Naive thymus-derived CD8-positive, alpha-beta T cell (primary cell): ENCODE measurements around the gene PLCH1. TPM values are rescaled to one million over a fixed set of nuclear protein-coding genes. Genes with fewer than 3 reads are reported as not detected.
A peak's percentile ranks its signal among the peaks of the same experiment; 100 is the strongest.

Experiments
- ATAC-seq, 2 donors: fragments of 150-1000 bp; cut with Tn5 transposase in 1 of 2; sonication (Bioruptor Pico), chemical (Tn5 transposase) in 1 of 2; 1 replicate in 1 of 2; 2 replicates in 1 of 2; pipeline ENCODE4 v1.10.0; 2021; ENCODE audit warnings: mild to moderate bottlenecking in 2 of 2, moderate library complexity in 2 of 2
- POLR2A ChIA-PET: fragments of 350-600 bp; sonication (Branson Sonifier 250); formaldehyde crosslinking; loops from one replicate; lab custom pipeline; 2021; ENCODE audit warnings: antibody characterized with exemption; lab: Charles Lee
- DNase-seq, 10 donors: peaks; one replicate each; pipeline versions ENCODE4 v3.0.0 to v3.0.0-alpha.2; 2020 to 2022
- H3K27ac Mint-ChIP-seq, 10 donors: one replicate each; pipeline ENCODE4 v1.8.0; 2020 to 2022; ENCODE audit warnings: mild to moderate bottlenecking in 10 of 10, mixed read lengths in 10 of 10, moderate library complexity in 4 of 10, inconsistent platforms in 1 of 10
- H3K27me3 Mint-ChIP-seq, 5 donors: one replicate each; pipeline ENCODE4 v1.8.0; 2021 to 2022; ENCODE audit warnings: mixed read lengths in 5 of 5
- H3K36me3 Mint-ChIP-seq, 3 donors: one replicate each; pipeline ENCODE4 v1.8.0; 2020 to 2022; ENCODE audit warnings: mixed read lengths in 3 of 3, mild to moderate bottlenecking in 2 of 3, inconsistent platforms in 1 of 3
- H3K4me1 Mint-ChIP-seq, 4 donors: one replicate each; pipeline ENCODE4 v1.8.0; 2021 to 2022; ENCODE audit warnings: mixed read lengths in 4 of 4
- H3K4me3 Mint-ChIP-seq, 10 donors: one replicate each; pipeline ENCODE4 v1.8.0; 2020 to 2022; ENCODE audit warnings: mild to moderate bottlenecking in 10 of 10, mixed read lengths in 10 of 10, moderate library complexity in 6 of 10, inconsistent platforms in 1 of 10
- H3K9me3 Mint-ChIP-seq, 9 donors: one replicate each; pipeline ENCODE4 v1.8.0; 2020 to 2022; ENCODE audit warnings: mixed read lengths in 9 of 9, mild to moderate bottlenecking in 3 of 9, inconsistent platforms in 1 of 9, moderate library complexity in 1 of 9
- polyA plus RNA-seq, 3 donors: library from polyadenylated mRNA; unstranded; fragments of 300-500 nt; fragmentation: Illumina TruSeq; gene quantifications; one replicate each; pipeline ENCODE4 v1.2.3, GENCODE V29; 2021
- total RNA-seq, 8 experiments: library from RNA in 2 of 8; stranded (reverse) in 2 of 8; gene quantifications; one replicate each; pipeline ENCODE4 v1.2.3 and lab custom pipeline; 2021 to 2026

PLCH1 gene
- total RNA-seq (not detected), polyA plus RNA-seq (not detected), total RNA-seq (lab: John Stamatoyannopoulos, UW) (0 to 0.35 (median 0.11) reads per million in 6 experiments)

- ATAC-seq (peak; percentile 71 to 72), DNase-seq (peak in 9 of 10 donors; percentile 8 to 45 (median 17))
- POLR2A ChIA-PET: no interaction called here
- peaks cover 14 to 27% (median 23%) of the 10 kb centered on the region in 4 donors for H3K4me1 Mint-ChIP-seq
- peak within 1 kb of the TSS; percentile 84 to 98 (median 90) for H3K4me3 Mint-ChIP-seq
- peak within 1 kb of the TSS in 8 of 10 donors; percentile 8 to 92 (median 60) for H3K27ac Mint-ChIP-seq
- H3K27me3 Mint-ChIP-seq: peaks cover 12 to 55% (median 47%) of the 10 kb centered on the region in 5 donors
- H3K9me3 Mint-ChIP-seq: peaks cover 0 to 2% (median 0%) of the 10 kb centered on the region in 9 donors
- no peaks in the 10 kb centered on the region for H3K36me3 Mint-ChIP-seq
These were observed at the start of gene PLCH1 for GRCh38 chr3:155744626-155745324. PLCH1 (minus strand) TSS chr3:155745071; CDS start chr3:155704224, 40,847 bp downstream.

- H3K4me3 Mint-ChIP-seq: no peak overlapping the region
- no peaks in the 10 kb centered on the region for H3K27me3 Mint-ChIP-seq
- peaks cover 16 to 62% (median 58%) of the 10 kb centered on the region in 3 donors for H3K36me3 Mint-ChIP-seq
- ATAC-seq: no peak
- no peak for DNase-seq
- H3K27ac Mint-ChIP-seq: no peak overlapping the region
- H3K9me3 Mint-ChIP-seq: peaks cover 3 to 12% (median 10%) of the 10 kb centered on the region in 9 donors
- H3K4me1 Mint-ChIP-seq: peaks cover 0 to 13% (median 6%) of the 10 kb centered on the region in 4 donors
- POLR2A ChIA-PET: no interaction called here
These were observed 47.7 kb upstream of the PLCH1 start for GRCh38 chr3:155792532-155792931.

GRCh38 chr3:155791190-155791589 lies 46.3 kb upstream of the PLCH1 start:
- H3K4me3 Mint-ChIP-seq: no peak overlapping the region

GRCh38 chr3:155790272-155790925 lies 45.5 kb upstream of the PLCH1 start:
- peak overlapping the region in 2 of 10 donors; percentile 13 to 53 for H3K27ac Mint-ChIP-seq
- H3K36me3 Mint-ChIP-seq: peaks cover 16 to 50% (median 41%) of the 10 kb centered on the region in 3 donors
- DNase-seq: no peak
- peaks cover 3 to 12% (median 10%) of the 10 kb centered on the region in 9 donors for H3K9me3 Mint-ChIP-seq
- POLR2A ChIA-PET: interaction anchor here (0.7 kb wide), 2 partner anchors 15 to 53 kb away, joined by 5 to 8 read pairs; no protein-coding TSS in a partner anchor
- H3K27me3 Mint-ChIP-seq: no peaks in the 10 kb centered on the region
- peaks cover 7 to 25% (median 10%) of the 10 kb centered on the region in 4 donors for H3K4me1 Mint-ChIP-seq
- no peak for ATAC-seq
- H3K4me3 Mint-ChIP-seq: no peak overlapping the region

More at GRCh38 chr3:155791190-155791589, 46.3 kb upstream of the PLCH1 start:
- Mint-ChIP-seq H3K27me3 (no peaks in the 10 kb centered on the region), H3K36me3 (peaks cover 16 to 51% (median 47%) of the 10 kb centered on the region in 3 donors), H3K9me3 (peaks cover 3 to 12% (median 10%) of the 10 kb centered on the region in 9 donors), H3K4me1 (peaks cover under 1 to 19% (median 6%) of the 10 kb centered on the region in 4 donors), H3K27ac (no peak overlapping the region)
- POLR2A ChIA-PET: no interaction called here
- no peak for DNase-seq
- ATAC-seq: no peak

GRCh38 chr3:155785662-155786295 lies 40.9 kb upstream of the PLCH1 start:
- Mint-ChIP-seq H3K27ac (peak overlapping the region in 3 of 10 donors; percentile 8 to 41 (median 21)), H3K9me3 (peaks cover 0 to 15% (median 7%) of the 10 kb centered on the region in 9 donors), H3K4me3 (no peak overlapping the region), H3K4me1 (peaks cover 8 to 21% (median 11%) of the 10 kb centered on the region in 4 donors), H3K36me3 (peaks cover 13 to 43% (median 33%) of the 10 kb centered on the region in 3 donors), H3K27me3 (no peaks in the 10 kb centered on the region)
- no peak for ATAC-seq
- no peak for DNase-seq
- POLR2A ChIA-PET: no interaction called here

- Mint-ChIP-seq H3K9me3 (peaks cover 0 to 15% (median 7%) of the 10 kb centered on the region in 9 donors), H3K36me3 (peaks cover 8 to 62% (median 49%) of the 10 kb centered on the region in 3 donors), H3K27me3 (no peaks in the 10 kb centered on the region), H3K27ac (no peak overlapping the region), H3K4me1 (peaks cover 7 to 15% (median 11%) of the 10 kb centered on the region in 4 donors), H3K4me3 (no peak overlapping the region)
- DNase-seq: no peak
- ATAC-seq: no peak
- POLR2A ChIA-PET: no interaction called here
These were observed 37.6 kb upstream of the PLCH1 start for GRCh38 chr3:155782390-155782953.

GRCh38 chr3:155780291-155780690 lies 35.4 kb upstream of the PLCH1 start:
- Mint-ChIP-seq H3K27me3 (no peaks in the 10 kb centered on the region), H3K9me3 (peaks cover 0 to 15% (median 7%) of the 10 kb centered on the region in 9 donors), H3K4me1 (peaks cover 0 to 4% (median 1%) of the 10 kb centered on the region in 4 donors), H3K27ac (no peak overlapping the region), H3K4me3 (no peak overlapping the region), H3K36me3 (peaks cover 8 to 63% (median 57%) of the 10 kb centered on the region in 3 donors)
- no peak for ATAC-seq
- POLR2A ChIA-PET: interaction anchor here (0.5 kb wide), 1 partner anchor 37 kb away, joined by 3 read pairs; no protein-coding TSS in a partner anchor
- no peak for DNase-seq

GRCh38 chr3:155778462-155778861 lies 33.6 kb upstream of the PLCH1 start:
- peaks cover 0 to 4% (median 0%) of the 10 kb centered on the region in 4 donors for H3K4me1 Mint-ChIP-seq
- H3K4me3 Mint-ChIP-seq: no peak overlapping the region
- H3K36me3 Mint-ChIP-seq: peaks cover 20 to 77% (median 68%) of the 10 kb centered on the region in 3 donors
- POLR2A ChIA-PET: no interaction called here
- H3K9me3 Mint-ChIP-seq: peaks cover 0 to 15% (median 7%) of the 10 kb centered on the region in 9 donors
- no peak for DNase-seq
- H3K27ac Mint-ChIP-seq: no peak overlapping the region
- ATAC-seq: no peak
- H3K27me3 Mint-ChIP-seq: no peaks in the 10 kb centered on the region

- H3K4me1 Mint-ChIP-seq: no peaks in the 10 kb centered on the region
- H3K36me3 Mint-ChIP-seq: peaks cover 12 to 66% (median 59%) of the 10 kb centered on the region in 3 donors
- DNase-seq (no peak), ATAC-seq (no peak)
- peaks cover 0 to 2% (median 0%) of the 10 kb centered on the region in 9 donors for H3K9me3 Mint-ChIP-seq
- H3K4me3 Mint-ChIP-seq: no peak overlapping the region
- H3K27me3 Mint-ChIP-seq: no peaks in the 10 kb centered on the region
- H3K27ac Mint-ChIP-seq: no peak overlapping the region
- POLR2A ChIA-PET: interaction anchor here (0.5 kb wide), 1 partner anchor 147 kb away, joined by 3 read pairs; no protein-coding TSS in a partner anchor
These were observed 27.9 kb upstream of the PLCH1 start for GRCh38 chr3:155772801-155773200.

GRCh38 chr3:155771126-155771525 lies 26.3 kb upstream of the PLCH1 start:
- POLR2A ChIA-PET: no interaction called here
- H3K9me3 Mint-ChIP-seq: peaks cover 0 to 2% (median 0%) of the 10 kb centered on the region in 9 donors
- H3K36me3 Mint-ChIP-seq: peaks cover 12 to 70% (median 52%) of the 10 kb centered on the region in 3 donors
- H3K4me1 Mint-ChIP-seq: no peaks in the 10 kb centered on the region
- no peaks in the 10 kb centered on the region for H3K27me3 Mint-ChIP-seq
- no peak for ATAC-seq
- no peak overlapping the region for H3K27ac Mint-ChIP-seq
- DNase-seq: no peak
- no peak overlapping the region for H3K4me3 Mint-ChIP-seq

GRCh38 chr3:155766206-155766605 lies 21.3 kb upstream of the PLCH1 start:
- Mint-ChIP-seq H3K27me3 (no peaks in the 10 kb centered on the region), H3K36me3 (peaks cover 6 to 66% (median 43%) of the 10 kb centered on the region in 3 donors), H3K4me1 (no peaks in the 10 kb centered on the region), H3K4me3 (no peak overlapping the region), H3K9me3 (peaks cover 0 to 2% (median 0%) of the 10 kb centered on the region in 9 donors), H3K27ac (no peak overlapping the region)
- ATAC-seq (no peak), DNase-seq (no peak)
- POLR2A ChIA-PET: no interaction called here
